ENCODE results near the gene HLA-G.
"Not testable (repeated sequence)": the region's sequence is repeated elsewhere in the genome, so short reads cannot be mapped to it uniquely, and the experiment has no call there.

Gene HLA-G

DNA sequence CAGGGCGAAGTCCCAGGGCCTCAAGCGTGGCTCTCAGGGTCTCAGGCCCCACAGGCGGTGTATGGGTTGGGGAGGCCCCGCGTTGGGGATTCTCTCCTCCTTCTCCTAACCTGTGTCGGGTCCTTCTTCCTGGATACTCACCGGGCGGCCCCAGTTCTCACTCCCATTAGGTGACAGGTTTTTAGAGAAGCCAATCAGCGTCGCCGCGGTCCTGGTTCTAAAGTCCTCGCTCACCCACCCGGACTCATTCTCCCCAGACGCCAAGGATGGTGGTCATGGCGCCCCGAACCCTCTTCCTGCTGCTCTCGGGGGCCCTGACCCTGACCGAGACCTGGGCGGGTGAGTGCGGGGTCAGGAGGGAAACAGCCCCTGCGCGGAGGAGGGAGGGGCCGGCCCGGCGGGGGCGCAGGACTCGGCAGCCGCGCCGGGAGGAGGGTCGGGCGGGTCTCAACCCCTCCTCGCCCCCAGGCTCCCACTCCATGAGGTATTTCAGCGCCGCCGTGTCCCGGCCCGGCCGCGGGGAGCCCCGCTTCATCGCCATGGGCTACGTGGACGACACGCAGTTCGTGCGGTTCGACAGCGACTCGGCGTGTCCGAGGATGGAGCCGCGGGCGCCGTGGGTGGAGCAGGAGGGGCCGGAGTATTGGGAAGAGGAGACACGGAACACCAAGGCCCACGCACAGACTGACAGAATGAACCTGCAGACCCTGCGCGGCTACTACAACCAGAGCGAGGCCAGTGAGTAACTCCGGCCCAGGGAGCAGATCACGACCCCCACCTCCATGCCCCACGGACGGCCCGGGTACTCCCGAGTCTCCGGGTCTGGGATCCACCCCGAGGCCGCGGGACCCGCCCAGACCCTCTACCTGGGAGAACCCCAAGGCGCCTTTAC, at the start of gene HLA-G:
Gene HLA-G, plus strand, starts transcription at position 247 of the 892 bp plus-strand sequence. Its CDS starts 20 bp downstream, at position 267.
- no peak for DNase-seq

DNA sequence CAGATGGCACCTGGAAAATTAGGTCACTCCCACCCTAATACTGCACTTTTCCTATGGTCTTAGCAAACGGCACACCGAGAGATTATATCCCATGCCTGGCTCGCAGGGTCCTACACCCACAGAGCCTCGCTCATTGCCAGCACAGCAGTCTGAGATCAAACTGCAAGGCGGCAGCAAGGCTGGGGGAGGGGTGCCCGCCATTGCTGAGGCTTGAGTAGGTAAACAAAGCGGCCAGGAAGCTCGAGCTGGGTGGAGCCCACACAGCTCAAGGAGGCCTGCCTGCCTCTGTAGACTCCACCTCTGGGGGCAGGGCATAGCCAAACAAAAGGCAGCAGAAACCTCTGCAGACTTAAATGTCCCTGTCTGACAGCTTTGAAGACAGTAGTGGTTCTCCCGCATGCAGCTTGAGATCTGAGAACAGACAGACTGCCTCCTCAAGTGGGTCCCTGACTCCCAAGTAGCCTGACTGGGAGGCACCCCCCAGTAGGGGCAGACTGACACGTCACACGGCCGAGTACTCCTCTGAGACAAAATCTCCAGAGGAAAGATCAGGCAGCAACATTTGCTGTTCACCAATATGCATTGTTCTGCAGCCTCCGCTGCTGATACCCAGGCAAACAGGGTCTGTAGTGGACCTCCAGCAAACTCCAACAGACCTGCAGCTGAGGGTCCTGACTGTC, 47.5 kb upstream of the HLA-G start:
- not testable (repeated sequence) for DNase-seq

DNA sequence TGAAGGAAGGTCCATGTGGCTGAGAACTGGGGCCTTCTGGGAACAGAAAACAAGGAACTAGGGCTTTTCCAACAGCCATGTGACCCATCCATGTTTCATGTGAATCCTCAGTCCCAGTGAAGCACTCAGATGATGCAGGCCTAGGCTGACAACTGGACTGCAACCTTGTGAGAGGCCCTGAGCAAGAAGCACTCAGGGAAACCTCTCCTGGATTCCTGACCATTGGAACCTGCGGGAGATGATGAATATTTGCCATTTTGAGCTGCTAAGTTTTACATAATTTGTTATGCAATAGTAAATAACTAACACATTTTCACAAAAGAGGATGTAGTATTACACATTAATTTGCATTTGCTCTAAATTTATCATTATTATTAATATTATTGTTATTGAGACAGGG, 38.4 kb upstream of the HLA-G start:
- DNase-seq, result no peak

DNA sequence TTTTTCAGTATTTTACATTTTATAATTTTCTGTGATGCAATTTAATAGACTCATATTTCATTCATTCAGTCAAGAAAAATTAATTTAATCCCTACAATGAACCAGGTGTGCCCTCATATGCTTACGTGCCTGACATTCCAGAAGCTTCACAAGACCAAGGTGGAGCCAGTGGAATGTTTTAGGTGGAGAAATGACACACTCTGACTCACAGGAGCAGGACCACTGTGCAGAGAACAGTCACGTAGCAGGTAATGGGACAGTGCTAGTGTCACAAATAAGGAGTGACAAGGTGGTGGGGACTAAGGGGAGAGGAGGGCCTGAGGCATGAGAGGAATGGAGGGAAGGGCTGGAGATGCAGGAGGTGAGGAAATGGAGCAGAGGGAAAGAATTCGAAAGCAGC, 37.0 kb upstream of the HLA-G start:
- no peak for DNase-seq

DNA sequence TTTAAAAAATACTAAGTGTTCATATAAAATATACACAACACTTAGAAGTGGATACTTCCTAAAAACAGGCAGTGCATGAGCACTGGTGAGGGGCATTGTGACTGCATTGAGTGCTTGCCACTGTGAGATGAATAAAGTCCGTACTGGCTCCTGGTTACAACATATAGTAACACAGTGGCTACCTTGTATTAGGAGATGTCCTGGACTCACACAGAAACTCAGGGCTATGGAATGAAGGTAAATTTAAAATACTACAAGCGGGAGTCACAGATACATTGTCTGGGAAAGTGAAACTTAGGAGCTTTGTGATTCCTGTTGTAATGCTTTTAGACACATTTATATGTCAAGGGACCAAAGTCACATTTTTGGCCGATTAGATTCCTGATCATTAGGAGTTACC, 36.5 kb upstream of the HLA-G start:
- no peak for DNase-seq

DNA sequence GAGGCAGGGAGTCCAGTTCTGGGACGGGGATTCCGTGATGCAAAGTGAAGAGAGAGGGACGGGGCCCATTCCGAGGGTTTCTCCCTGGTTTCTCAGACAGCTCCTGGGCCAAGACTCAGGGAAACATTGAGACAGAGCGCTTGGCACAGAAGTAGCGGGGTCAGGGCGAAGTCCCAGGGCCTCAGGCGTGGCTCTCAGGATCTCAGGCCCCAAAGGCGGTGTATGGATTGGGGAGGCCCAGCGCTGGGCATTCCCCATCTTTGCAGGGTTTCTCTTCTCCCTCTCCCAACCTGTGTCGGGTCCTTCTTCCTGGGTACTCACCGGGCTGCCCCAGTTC, 35.9 kb upstream of the HLA-G start:
- no peak for DNase-seq

DNA sequence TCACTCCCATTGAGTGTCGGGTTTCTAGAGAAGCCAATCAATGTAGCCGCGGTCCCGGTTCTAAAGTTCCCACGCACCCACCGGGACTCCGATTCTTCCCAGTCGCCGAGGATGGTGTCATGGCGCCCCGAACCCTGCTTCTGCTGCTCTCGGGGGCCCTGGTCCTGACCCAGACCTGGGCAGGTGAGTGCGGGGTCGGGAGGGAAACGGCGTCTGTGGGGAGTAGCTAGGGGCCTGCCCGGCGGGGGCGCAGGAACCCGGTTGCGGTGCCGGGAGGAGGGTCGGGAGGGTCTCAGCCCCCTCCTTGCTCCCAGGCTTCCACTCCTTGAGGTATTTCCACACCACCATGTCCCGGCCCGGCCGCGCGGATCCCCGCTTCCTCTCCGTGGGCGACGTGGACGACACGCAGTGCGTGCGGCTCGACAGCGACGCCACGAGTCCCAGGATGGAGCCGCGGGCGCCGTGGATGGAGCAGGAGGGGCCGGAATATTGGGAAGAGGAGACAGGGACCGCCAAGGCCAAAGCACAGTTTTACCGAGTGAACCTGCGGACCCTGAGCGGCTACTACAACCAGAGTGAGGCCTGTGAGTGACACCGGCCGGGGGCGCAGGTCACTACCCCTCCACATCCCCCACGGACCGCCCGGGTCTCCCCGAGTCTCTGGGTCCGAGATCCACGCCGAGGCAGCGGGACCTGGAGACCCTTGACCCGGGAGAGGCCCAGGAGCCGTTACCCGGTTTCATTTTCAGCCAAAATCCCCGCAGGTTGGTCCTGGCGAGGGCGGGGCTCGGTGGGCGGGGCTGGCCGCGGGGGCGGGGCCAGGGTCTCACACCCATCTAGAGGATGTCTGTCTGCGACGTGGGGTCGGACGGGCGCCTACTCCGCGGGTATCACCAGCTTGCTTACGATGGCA, 35.2 kb upstream of the HLA-G start:
- DNase-seq, result no peak

DNA sequence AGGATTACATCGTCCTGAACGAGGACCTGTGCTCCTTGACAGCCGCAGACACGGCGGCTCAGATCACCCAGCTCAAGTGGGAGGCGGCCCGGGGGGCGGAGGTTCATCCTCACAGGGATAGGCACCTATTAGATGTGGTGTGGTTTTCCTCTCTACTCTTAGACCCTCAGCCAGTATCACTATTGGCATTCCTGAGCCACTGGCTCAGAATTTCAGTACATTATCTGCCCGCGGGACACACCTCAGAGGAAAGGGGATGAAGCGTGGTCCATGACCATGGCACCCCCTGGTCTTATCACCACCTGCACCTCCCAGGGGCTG, 34.6 kb upstream of the HLA-G start:
- no peak for DNase-seq

DNA sequence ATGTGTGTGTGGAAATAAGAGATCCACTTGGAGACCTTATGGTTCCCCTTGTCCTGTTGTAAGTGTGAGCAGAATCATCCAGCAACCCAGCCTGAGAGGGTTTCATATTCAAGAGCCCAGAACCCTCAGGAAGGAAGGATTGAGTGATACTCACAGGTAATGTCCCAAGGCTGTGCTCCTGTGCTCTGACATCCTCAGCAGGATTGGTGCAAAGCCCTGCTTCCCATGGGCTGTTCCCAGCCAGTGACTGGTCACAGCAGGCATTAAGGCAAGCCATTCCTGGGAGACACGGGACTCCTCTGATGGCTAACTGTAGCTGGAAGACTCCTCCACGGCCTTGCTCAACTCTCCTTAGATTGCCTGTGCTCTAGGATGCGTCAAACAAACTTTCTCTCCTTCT, 33.8 kb upstream of the HLA-G start:
- DNase-seq, result no peak

DNA sequence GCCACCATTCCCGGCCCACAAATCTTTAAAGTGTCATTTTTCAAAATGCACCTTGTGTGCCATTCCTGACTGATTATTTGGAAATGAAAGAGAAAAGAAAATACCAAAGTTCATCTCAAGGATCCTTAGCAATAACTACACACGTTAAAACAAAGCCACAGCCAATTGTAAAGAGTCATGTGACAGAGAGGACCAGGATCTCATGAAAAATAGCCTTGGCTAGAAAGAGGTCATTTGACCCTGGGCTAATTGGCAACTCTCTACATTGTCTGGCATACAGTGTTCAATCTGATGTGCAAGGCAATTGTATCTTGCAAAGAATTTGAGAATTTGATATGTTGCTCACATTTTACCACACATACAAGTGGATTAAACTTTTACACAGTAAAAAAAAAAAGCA, 31.6 kb upstream of the HLA-G start:
- DNase-seq, result no peak

DNA sequence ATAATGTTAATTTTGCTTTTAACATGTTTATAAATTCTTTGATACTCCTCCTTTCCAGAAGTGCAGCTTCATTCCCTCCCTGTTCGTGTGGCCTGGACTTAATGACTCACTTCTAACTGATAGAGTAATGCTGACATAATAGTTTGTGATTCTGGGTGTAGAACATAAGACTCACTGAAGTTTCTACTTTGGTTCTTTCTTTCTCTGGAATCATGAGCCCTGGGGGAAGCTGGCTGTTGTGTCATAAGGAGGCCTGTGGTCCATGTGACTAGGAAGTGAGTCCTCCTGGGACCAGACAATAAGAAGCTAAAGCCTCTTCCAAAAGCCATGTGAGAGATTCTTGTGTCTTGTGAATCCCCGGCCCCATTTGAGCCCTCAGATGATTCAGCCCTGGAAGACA, 30.5 kb upstream of the HLA-G start:
- DNase-seq, result no peak

DNA sequence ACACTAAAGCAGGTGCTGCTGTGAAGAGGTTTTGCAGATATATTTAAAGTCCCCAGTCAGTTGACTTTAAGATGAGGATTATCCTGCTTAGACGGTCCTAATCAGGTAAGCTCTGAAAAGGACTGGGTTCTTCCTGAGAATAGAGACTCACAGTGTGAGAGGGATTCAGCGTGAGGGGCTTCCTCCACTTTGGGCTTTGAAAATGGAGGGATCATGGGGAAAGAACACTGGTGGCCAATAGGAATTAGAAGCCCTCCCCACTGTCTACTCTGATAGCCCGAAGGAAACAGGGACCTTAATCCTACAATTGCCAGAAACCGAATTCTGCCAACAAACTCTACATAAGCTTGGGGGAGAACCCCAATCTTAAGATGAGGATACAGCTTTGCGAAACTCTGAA, 29.7 kb upstream of the HLA-G start:
- DNase-seq, result no peak

DNA sequence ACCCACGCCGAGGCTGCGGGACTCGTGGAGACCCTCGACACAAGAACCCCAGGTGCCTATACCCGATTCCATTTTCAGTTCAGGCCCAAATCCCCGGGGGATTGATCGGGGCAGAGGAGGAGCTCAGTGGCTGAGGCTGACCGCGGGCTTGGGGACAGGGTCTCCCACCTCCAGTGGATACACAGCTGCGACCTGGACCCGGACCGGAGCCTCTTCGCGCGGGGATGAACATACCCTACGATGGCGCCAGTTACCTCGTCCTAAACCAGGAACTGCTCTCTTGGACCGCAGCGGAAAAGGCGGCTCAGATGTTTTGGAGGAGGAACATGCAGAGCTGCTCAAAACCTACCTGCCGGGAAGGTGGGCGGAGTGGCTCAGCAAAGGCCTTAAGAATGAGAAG, 27.4 kb upstream of the HLA-G start:
- no peak for DNase-seq

DNA sequence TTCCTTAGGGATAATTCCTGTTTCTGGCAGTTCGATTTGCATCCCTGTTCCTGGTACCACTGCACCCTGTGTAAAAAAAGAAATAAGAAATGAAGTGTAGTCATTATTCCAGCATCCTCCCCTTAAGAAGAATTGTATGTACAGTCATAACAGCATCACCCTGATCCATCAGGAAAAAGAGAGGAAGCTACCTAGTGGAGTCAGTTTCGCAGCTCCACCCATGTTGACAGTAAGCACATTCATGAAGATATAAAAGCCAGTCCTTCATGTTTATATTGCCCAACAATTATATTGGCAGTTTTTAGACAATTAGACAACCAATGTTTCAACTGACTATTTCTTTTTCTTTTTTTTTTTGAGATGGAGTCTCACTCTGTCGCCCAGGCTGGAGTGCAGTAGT, 21.2 kb upstream of the HLA-G start:
- DNase-seq, result no peak

DNA sequence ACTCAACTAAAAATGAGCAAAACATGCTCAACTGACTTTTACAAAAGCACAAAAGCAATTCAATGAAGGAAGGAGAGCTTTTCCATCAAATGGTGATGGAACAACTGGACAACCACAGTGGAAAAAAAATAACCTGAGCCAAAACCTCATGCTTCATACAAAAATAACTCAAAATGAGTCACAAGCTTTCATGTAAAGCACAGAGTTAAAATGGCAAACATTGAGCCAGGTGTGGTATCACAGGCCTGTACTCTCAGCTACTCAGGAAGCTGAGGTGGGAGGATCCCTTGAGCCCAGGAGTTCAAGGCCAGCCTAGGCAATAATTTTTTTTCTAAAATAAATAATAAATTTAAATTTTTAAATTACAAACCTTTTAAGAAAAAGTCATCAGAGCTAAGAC, 18.4 kb upstream of the HLA-G start:
- no peak for DNase-seq

DNA sequence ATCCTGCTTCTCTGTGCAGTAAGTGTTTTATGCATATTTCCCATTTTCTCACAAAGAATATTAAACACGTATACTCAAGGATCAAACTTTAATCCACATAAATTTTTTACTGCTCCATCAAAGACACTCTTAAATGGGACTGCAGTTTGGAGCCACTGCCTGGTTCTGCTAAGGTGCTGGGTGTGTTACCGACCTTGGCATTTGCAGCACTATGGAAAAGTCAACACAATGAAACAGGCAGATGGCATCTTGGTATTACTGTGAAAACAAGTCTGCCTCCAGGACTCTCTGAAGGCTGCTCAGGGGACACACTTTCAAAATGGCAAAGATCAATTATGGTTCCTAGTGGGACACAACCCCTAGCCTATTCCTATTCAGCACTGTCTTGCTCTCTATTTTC, 17.3 kb upstream of the HLA-G start:
- no peak for DNase-seq

DNA sequence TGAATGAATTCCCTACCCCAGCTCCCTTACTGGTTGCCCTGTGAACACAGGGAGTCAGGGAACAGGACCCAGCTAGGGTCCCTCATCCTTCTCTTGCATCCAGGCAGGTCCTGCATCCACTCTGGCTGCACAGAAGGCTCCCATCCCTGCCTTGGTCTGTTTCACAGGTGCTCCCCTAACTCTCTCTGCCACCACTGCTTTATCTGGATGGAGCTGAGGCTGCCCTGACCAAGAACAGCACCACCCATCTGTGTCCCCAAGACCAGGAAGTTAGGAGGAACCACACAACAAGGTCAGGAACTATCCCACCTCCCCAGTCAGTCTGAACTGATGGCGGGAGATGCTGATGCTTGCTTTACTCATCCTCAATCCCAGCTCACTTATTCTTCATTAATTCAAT, 16.2 kb upstream of the HLA-G start:
- no peak for DNase-seq

DNA sequence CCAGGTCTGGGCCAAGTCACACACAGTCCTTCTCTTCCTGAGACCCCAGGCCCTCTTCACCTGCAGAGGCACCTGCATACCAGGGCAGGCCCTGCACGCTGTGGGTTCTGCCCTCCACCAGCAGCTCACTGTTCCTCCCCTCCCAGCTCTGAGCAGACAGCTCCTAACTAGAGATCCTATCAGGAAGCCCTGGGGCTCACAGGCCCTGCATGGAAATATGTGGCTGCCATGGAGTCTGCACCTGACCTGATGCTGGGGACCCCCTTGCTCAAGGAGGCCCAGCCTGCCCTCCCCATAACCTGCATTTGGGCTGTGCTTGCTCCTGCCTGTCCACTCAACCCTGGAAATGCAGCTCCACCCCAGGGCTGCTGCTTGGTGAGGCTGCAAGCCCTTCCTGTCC, 14.6 kb upstream of the HLA-G start:
- no peak for DNase-seq

DNA sequence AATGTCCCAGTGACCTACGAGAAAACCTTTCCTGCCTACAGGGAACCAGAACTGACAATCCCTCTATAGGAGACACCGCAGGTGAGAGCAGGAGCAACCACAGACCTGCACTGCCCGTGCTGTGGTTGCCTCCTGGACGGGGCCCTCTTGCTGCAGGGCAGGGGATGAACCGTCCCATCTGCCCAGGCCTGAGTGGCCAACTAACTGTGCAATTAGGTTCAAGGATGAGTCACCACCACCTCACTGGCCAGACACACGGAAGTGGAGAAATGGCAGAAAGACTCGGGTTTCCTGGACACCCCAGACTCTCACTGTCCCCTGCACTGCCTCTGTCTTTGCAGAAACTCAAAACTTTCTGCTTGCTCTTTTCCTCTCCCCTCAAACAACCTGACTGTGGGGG, 13.8 kb upstream of the HLA-G start:
- DNase-seq, result no peak

DNA sequence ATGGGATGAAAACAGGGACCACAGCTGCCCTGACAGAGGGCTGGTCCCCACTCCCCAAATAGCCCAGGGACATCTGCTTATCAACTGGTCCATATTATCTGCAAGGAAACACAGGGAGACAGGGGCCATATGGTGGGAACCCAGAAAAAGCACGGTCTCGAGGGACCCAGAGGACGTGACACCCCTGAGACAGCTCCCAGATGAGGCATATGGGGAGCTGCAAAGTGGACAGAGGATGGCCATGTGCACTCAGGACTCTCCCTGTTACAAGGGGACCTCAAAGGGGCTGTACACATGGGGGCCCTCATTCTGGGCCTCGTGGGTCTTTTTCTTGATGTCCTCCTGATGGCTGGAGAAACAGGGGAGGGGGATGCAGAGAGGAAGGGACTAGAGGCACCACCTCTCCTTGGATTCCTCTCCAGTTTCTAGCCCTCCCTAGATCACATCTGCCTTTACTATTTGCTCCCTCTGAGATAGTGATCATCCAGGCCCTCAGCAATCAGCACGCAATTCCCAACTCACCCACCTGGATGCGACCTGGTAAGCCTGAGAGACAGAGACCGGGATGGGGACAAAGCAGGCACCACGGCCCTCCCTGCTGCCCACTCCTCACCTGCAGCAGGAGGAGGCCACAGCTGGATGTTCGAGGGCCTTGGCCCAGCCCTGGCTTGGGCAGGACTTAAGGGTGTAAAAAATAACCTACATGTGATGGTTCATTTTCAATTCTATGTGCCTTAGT, 13.1 kb upstream of the HLA-G start:
- DNase-seq, result no peak

DNA sequence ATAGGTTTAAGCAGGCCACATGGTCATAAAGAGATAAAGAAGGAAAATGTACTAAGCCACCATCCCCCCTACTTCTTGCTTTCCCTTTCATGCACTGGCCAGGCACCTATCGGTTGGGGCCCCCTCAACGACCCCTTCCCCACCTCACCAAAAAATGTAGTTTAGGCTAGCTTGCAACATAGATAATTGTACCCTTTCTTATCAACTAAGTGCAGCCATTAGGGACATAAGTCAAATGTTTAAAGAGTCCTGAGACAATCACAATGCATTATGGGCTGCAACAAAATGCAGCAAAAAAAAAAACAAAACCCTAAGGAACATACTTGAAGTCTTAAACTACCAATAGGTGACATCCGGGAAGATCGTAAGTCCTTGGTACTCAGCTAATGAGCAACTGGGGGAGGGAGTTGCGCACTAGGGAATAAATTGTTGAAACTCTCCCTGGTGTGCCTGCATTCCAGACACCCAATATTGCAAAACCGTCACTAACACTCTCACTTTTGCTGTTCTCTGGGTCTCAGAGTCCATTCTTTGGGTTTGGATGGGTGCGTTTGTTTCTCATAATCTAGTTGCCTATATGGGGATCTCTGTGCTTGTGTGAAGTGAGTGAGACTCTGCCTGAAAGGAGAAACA, 12.4 kb upstream of the HLA-G start:
- no peak for DNase-seq

DNA sequence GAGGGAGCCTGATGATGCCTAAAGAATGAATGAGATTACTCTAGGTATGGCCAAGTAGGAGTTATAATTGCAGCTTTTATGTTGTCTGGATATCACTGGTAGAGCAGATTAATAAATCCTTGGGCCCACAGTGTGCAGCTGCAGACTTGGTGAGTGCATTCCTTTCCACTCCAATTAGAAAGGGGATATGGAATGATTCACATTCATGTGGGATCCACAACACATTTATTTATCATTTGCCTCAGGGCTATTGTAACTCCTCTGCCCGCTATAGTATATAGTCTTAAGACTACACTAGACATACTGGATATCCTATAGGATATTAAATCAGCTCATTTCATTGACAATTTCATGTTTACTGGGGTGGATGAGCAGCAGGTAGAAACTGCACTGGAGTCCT, 11.6 kb upstream of the HLA-G start:
- no peak for DNase-seq

DNA sequence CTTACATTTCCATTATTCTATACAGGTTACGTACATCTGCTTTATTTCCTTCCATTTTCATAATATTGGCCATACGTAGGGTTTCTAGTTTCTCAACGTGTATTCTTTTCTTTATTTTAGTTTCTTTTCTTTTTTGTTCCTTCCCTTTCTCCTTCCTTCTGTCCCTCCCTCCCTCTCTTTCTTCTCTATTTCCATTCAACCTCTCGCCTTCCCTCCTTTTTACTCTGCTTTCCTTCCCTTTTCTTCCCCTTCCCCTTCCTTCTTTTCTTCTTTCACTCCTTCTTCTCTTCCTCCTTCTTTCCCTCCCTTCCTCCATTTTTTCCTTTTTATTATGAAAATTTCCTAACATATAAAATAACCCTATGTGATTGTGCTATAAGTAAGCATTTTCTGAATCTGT, 8.7 kb upstream of the HLA-G start:
- DNase-seq, result no peak
